Measurements from ENCODE around the gene TRIM31. TPM values are rescaled to one million over a fixed set of nuclear protein-coding genes. Genes with fewer than 3 reads are reported as not detected.

The TRIM31 gene
- polyA plus RNA-seq, 1 donor = not detected

GRCh38 chr6:30113841-30114240, 951 bp upstream of the TRIM31 start:
- no peak for DNase-seq (ENCODE audit: low read depth)

GRCh38 chr6:30112402-30112994, 392 bp downstream of the TRIM31 start:
- DNase-seq (ENCODE audit: low read depth) = no peak

GRCh38 chr6:30111266-30111856, 1.5 kb downstream of the TRIM31 start:
- DNase-seq (ENCODE audit: low read depth) = no peak

- DNase-seq (ENCODE audit: low read depth) = no peak
Observed at GRCh38 chr6:30104661-30105060, 8.2 kb downstream of the TRIM31 start.

- DNase-seq (ENCODE audit: low read depth) = no peak
Observed at GRCh38 chr6:30103872-30104179, 9.1 kb downstream of the TRIM31 start.

- peak; percentile 62 for DNase-seq (ENCODE audit: low read depth)
Observed at GRCh38 chr6:30102970-30103871, 9.7 kb downstream of the TRIM31 start.

- DNase-seq (ENCODE audit: low read depth) = no peak
Observed at GRCh38 chr6:30102414-30102969, 10.4 kb downstream of the TRIM31 start.

- DNase-seq (ENCODE audit: low read depth) = peak; percentile 39
Observed at GRCh38 chr6:30101444-30102413, 11.2 kb downstream of the TRIM31 start.

- no peak for DNase-seq (ENCODE audit: low read depth)
Observed at GRCh38 chr6:30100585-30101443, 12.1 kb downstream of the TRIM31 start.

GRCh38 chr6:30100154-30100553, 12.7 kb downstream of the TRIM31 start:
- no peak for DNase-seq (ENCODE audit: low read depth)

- no peak for DNase-seq (ENCODE audit: low read depth)
Observed at GRCh38 chr6:30097902-30098768, 14.8 kb downstream of the TRIM31 start.

- no peak for DNase-seq (ENCODE audit: low read depth)
Observed at GRCh38 chr6:30096829-30097228, 16.1 kb downstream of the TRIM31 start.

GRCh38 chr6:30093951-30094661, 18.8 kb downstream of the TRIM31 start:
- no peak for DNase-seq (ENCODE audit: low read depth)

- DNase-seq (ENCODE audit: low read depth) = no peak
Observed at GRCh38 chr6:30092852-30093543, 19.9 kb downstream of the TRIM31 start.

GRCh38 chr6:30091577-30092381, 21.1 kb downstream of the TRIM31 start:
- no peak for DNase-seq (ENCODE audit: low read depth)

GRCh38 chr6:30087876-30088275, 25.0 kb downstream of the TRIM31 start:
- DNase-seq (ENCODE audit: low read depth) = no peak

- no peak for DNase-seq (ENCODE audit: low read depth)
Observed at GRCh38 chr6:30077218-30077617, 35.7 kb downstream of the TRIM31 start.
